Non-pigmented ciliary epithelial cell (primary cell): Measurements from ENCODE around the gene GLDN.
"Not testable (repeated sequence)": the region's sequence is repeated elsewhere in the genome, so short reads cannot be mapped to it uniquely, and the experiment has no call there.

ENCODE experiments used
- DNase-seq: peaks from one replicate; pipeline ENCODE4 v3.0.0-alpha.2; 2010; ENCODE audit warnings: low read depth

The GLDN gene

DNA sequence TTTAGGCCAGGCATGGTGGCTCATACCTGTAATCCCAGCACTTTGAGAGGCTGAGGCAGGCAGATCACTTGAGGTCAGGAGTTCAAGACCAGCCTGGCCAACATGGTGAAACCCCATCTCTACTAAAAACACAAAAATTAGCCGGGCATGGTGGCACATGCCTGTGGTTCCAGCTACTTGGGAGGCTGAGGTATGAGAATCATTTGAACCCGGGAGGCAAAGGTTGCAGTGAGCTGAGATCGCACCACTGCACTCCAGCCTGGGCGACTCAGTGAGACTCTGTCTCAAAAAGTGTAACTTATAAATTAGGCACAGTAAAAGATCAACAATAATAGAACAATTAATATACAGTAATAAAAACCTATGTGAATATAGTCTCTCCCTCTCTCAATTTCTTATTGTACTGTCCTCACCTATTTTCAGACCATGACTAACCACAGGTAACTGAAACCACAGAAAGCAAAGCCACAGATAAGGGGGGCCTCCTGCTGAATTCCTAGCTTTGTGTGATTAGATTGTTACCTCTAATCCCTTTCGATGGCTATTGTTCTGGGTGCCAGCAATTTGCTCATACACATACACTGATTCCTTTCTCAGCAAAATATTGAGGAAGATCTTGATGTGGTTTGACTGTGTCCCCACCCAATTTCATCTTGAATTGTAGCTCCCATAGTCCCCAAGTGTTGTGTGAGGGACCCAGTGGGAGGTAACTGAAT is 104.7 kb downstream of the GLDN start:
- DNase-seq: not testable (repeated sequence)

DNA sequence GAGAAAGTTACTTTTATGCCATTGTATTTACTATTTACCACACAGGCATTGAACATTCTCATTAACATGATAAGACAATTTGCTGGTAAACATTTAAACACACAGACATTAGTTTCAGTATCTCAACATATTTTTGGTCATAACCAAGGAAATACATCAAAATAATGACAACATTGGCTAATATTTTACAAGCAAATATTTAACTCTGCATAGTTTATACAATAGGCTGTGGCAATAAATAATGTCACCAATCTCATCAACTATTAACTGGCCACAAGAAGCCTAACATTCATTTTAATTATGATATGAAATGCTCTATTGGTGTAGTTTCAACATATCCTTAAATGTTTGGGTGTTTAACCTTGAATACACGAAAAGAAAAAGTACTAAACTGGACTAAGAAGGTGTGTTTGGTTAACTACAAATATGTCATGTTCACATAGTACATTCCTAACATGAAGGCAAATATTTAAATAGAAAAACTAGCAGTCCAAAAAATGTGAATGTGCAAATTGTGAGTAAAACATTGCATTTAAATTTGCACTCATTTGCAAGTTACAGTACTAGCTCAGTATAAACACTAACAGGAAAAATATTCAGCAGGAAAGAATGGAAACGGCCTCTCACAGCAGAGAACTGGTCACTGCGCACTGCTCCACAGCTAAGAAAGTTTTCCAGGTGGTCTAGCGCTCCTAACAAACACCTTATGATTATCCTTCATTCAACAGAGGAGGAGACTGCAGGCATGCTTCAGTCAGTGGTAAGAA is 106.6 kb downstream of the GLDN start:
- no peak for DNase-seq

- DNase-seq: no peak
Observed at GRCh38 chr15:51448622-51449399, 107.4 kb downstream of the GLDN start.

DNA sequence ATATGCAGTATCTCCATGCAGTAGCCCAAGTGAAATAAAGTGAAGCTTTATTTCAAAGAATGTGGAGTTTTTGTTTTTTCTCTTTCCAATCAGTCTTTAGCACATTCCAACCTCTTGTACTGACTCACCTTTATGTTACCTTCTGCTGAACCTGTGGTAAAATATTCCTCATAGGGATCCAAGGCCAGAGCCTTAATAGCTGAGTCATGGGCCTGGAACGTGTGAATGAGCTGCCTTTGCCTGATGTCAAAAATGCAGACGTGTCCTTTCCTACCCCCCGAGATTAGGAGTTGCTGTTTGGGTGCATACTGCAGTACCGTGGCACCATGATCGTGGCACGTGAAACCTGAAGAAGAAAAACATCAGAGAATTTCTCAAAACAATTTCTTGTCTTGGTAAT is 108.5 kb downstream of the GLDN start:
- DNase-seq: peak; percentile 8
